Osteoblast (primary cell): ENCODE data around the gene UBASH3A. TPM values are rescaled to one million over a fixed set of nuclear protein-coding genes. Genes with fewer than 3 reads are reported as not detected.

ENCODE experiments used
- DNase-seq: peaks from one replicate; pipeline ENCODE4 v3.0.0; 2011; ENCODE audit warnings: low spot score, mixed read lengths; ENCODE audit not compliant: insufficient read length; ENCODE audit errors: missing footprints
- H2AFZ ChIP-seq: 2 replicates; pipeline ENCODE4 v1.6.0; 2011; ENCODE audit warnings: mild to moderate bottlenecking, low read length
- H3K27ac ChIP-seq: 2 replicates; pipeline ENCODE4 v1.5.1; 2011; ENCODE audit warnings: mild to moderate bottlenecking, low read depth, low read length, moderate library complexity
- H3K27me3 ChIP-seq: 2 replicates; pipeline ENCODE4 v1.6.0; 2012; ENCODE audit warnings: mild to moderate bottlenecking, control low read depth, inconsistent platforms, low read length, moderate library complexity; ENCODE audit not compliant: insufficient read depth
- H3K36me3 ChIP-seq: 2 replicates; pipeline ENCODE4 v1.5.1; 2011; ENCODE audit warnings: mild to moderate bottlenecking, low read length, control low read depth, moderate library complexity; ENCODE audit not compliant: insufficient read depth
- H3K4me1 ChIP-seq: 2 replicates; pipeline ENCODE4 v1.5.1; 2011; ENCODE audit warnings: mild to moderate bottlenecking, low read length, control low read depth, moderate library complexity; ENCODE audit not compliant: insufficient read depth
- H3K4me2 ChIP-seq: 2 replicates; pipeline ENCODE4 v1.6.0; 2011; ENCODE audit warnings: mild to moderate bottlenecking, low read length; ENCODE audit not compliant: insufficient read depth
- H3K4me3 ChIP-seq: fragments of 200-600 bp; sonication (generic); 3 replicates; pipeline ENCODE4 v1.5.1; 2012; ENCODE audit warnings: mild to moderate bottlenecking, low read length, inconsistent platforms; ENCODE audit not compliant: insufficient read depth
- H3K79me2 ChIP-seq: 2 replicates; pipeline ENCODE4 v1.6.0; 2012; ENCODE audit warnings: mild to moderate bottlenecking, low read length, control low read depth, inconsistent platforms; ENCODE audit not compliant: insufficient read depth
- H3K9me3 ChIP-seq: 2 replicates; pipeline ENCODE4 v1.5.1; 2011; ENCODE audit warnings: low read depth, low read length, control low read depth
- H4K20me1 ChIP-seq: 2 replicates; pipeline ENCODE4 v1.6.0; 2012; ENCODE audit warnings: mild to moderate bottlenecking, low read length, control low read depth; ENCODE audit not compliant: insufficient read depth
- total RNA-seq: library from RNA; depleted of rRNA; stranded (reverse); fragments of >200 nt; gene quantifications from 2 replicates; pipeline ENCODE4 v1.2.3, GENCODE V29; 2012
- TF ChIP-seq, protein P1 (sequence below): IDR thresholded peaks from 2 replicates; pipeline ENCODE4 v1.5.1; 2011; ENCODE audit warnings: mild to moderate bottlenecking, low read depth, low read length, moderate library complexity; ENCODE audit errors: extremely low read depth

The UBASH3A gene
- total RNA-seq, 1 donor = not detected

DNA sequence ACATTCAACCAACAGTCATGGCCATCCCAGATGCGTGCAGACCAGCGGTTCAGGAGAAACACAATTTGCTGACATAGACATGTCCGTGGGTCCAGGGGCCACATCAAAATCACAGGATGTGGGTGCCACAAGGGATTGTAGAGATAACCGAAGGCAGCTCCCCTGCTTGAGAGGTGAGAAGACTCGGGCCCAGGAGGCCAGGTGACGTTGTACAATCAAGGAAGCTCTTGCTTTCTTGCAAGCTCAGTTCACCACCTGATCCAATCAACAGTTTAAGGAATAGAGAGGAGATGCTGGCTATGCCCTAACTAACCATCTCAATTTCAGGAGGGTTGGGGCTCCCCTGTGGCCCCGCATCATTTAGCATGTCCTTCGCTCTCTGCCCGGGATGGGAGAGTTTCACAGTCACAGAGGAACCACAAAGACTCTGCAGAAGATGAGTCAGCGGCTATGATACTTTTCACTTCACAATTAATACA lies 19.5 kb downstream of the UBASH3A start:
- H3K36me3 ChIP-seq = no peaks in the 10 kb centered on the region
- H2AFZ ChIP-seq = no peak overlapping the region
- H3K4me3 ChIP-seq = no peak overlapping the region
- H3K4me2 ChIP-seq = no peak overlapping the region
- TF ChIP-seq, protein P1, sequence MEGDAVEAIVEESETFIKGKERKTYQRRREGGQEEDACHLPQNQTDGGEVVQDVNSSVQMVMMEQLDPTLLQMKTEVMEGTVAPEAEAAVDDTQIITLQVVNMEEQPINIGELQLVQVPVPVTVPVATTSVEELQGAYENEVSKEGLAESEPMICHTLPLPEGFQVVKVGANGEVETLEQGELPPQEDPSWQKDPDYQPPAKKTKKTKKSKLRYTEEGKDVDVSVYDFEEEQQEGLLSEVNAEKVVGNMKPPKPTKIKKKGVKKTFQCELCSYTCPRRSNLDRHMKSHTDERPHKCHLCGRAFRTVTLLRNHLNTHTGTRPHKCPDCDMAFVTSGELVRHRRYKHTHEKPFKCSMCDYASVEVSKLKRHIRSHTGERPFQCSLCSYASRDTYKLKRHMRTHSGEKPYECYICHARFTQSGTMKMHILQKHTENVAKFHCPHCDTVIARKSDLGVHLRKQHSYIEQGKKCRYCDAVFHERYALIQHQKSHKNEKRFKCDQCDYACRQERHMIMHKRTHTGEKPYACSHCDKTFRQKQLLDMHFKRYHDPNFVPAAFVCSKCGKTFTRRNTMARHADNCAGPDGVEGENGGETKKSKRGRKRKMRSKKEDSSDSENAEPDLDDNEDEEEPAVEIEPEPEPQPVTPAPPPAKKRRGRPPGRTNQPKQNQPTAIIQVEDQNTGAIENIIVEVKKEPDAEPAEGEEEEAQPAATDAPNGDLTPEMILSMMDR = no peak
- H3K27me3 ChIP-seq = peaks cover 7% of the 10 kb centered on the region
- H3K27ac ChIP-seq = no peak overlapping the region
- no peaks in the 10 kb centered on the region for H3K9me3 ChIP-seq
- H3K4me1 ChIP-seq = no peaks in the 10 kb centered on the region
- no peaks in the 10 kb centered on the region for H3K79me2 ChIP-seq
- DNase-seq = no peak
- H4K20me1 ChIP-seq = no peaks in the 10 kb centered on the region

DNA sequence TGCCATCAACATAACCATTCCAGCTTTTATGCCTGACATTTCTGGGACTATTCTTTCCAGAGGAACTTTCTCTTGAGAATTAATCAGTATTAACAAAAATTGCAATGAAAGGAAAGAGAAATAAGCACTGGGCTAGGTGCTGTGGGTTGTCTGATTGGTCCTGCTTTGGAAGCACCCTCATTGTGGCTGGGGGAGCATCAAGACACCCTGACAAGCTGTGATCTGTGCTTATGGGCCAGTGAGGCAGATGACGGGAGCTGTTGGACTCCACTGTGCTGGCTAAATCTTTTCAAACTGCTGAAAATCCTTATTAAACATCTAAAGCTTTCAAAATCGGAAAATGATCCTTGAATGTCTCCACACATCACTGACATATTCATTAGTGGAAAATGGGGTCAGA lies 20.0 kb downstream of the UBASH3A start:
- Histone ChIP-seq H2AFZ (no peak overlapping the region), H4K20me1 (no peaks in the 10 kb centered on the region), H3K36me3 (no peaks in the 10 kb centered on the region), H3K27me3 (peaks cover 3% of the 10 kb centered on the region), H3K4me3 (no peak overlapping the region), H3K27ac (no peak overlapping the region), H3K79me2 (no peaks in the 10 kb centered on the region), H3K9me3 (no peaks in the 10 kb centered on the region), H3K4me1 (no peaks in the 10 kb centered on the region), H3K4me2 (no peak overlapping the region)
- TF ChIP-seq, protein P1 = no peak
- no peak for DNase-seq

DNA sequence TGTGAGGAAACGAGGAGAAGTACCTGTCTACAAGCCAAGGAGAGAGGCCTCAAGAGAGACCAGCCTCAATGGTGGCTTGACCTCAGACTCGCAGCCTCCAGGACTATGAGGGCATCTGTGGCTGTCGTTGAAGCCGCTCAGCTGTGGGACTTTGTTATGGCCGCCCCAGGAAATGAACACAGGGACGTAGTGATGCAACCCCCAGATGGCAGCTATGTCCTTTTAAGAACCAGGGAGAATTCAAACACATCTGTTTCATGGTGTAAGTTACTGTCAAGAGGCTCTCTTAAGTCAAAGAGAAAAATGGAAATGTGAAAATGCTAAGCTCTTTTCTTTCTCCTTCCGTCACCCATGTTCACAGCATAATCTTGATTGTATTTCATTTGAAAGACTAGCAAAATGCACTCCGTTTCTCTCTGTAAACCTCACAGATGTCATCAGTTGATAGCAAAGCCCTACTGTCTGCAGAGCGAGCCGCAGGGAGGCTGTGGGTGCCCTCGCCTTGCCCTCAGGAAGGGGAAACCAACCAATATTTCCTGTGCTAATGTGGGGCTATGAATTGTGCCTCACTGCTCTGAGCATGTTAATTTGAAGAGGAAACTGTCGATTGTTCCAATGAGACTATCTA lies 21.3 kb downstream of the UBASH3A start:
- Histone ChIP-seq H3K27me3 (peaks cover 3% of the 10 kb centered on the region), H2AFZ (no peak overlapping the region), H3K4me2 (no peak overlapping the region), H3K9me3 (no peaks in the 10 kb centered on the region), H3K4me1 (no peaks in the 10 kb centered on the region), H3K79me2 (no peaks in the 10 kb centered on the region), H3K4me3 (no peak overlapping the region), H3K27ac (no peak overlapping the region), H4K20me1 (no peaks in the 10 kb centered on the region), H3K36me3 (no peaks in the 10 kb centered on the region)
- TF ChIP-seq, protein P1 = no peak
- DNase-seq = no peak

DNA sequence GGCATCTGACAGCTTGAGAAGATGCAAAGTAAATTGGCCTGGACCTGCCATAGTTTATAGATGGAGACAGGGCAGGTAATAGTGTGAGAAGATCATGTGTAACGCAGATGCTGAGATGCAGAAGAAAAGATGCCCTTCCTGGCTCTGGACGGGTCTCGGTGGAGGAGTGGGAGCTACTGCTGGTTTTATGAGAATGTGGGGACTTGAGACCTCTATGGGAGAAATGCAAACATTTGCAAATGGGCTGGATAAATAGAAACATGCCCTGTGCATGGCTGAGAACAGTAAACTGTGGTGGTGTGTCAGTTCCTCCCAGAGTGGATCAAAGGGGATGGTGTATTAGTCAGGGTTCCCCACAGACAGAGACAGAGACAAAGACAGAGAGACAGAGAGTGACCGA lies 21.9 kb downstream of the UBASH3A start:
- no peaks in the 10 kb centered on the region for H4K20me1 ChIP-seq
- H2AFZ ChIP-seq = no peak overlapping the region
- no peaks in the 10 kb centered on the region for H3K9me3 ChIP-seq
- DNase-seq = no peak
- no peaks in the 10 kb centered on the region for H3K79me2 ChIP-seq
- no peak overlapping the region for H3K4me3 ChIP-seq
- H3K27ac ChIP-seq = no peak overlapping the region
- no peaks in the 10 kb centered on the region for H3K4me1 ChIP-seq
- peaks cover 3% of the 10 kb centered on the region for H3K27me3 ChIP-seq
- no peak overlapping the region for H3K4me2 ChIP-seq
- H3K36me3 ChIP-seq = no peaks in the 10 kb centered on the region
- TF ChIP-seq, protein P1 = no peak
